ENCODE measurements around the gene NUBPL.

- no peak for TF ChIP-seq YY1 (IDR thresholded peaks at IDR 0.05; ENCODE audit: low read depth)
- no peak for TF ChIP-seq CEBPB (IDR thresholded peaks at IDR 0.05)
- no peak for TF ChIP-seq RAD21 (IDR thresholded peaks at IDR 0.05; ENCODE audit: low read depth)
- TF ChIP-seq REST (IDR thresholded peaks at IDR 0.05; ENCODE audit: low read depth): no peak
Observed at GRCh38 chr14:31712244-31713127, 151.3 kb downstream of the NUBPL start.
